Forelimb muscle (tissue), 1 donor: ENCODE results near the gene MLIP. TPM values are rescaled to one million over a fixed set of nuclear protein-coding genes. Genes with fewer than 3 reads are reported as not detected.

Source experiments
- DNase-seq: peaks from one replicate; pipeline ENCODE4 v3.0.0-alpha.2; 2013; ENCODE audit warnings: low read depth
- polyA plus RNA-seq: library from polyadenylated mRNA; unstranded; fragments of 120-200 nt; gene quantifications from one replicate; pipeline ENCODE4 v1.2.1, GENCODE V29; 2013; ENCODE audit not compliant: insufficient read length

MLIP gene
- polyA plus RNA-seq, 1 donor, result 69.5 TPM

DNA sequence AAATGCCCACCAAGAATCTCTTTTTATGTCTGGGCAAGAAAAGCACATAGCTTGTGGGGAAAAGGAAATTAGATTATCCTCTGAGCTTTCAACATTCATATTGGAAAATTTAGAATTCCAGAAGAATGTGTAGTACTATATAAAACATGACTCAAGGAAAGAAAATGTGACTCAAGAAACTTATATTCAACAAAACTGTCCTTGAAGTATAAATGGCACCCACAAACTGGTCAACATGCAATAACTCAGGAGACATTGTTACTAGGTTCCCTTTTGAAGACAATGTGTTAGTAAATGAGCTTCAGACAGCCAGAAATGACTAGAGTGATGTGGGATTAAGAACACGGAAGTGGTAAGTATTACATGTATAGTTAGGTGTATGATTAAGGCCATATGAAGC is 170.9 kb downstream of the MLIP start:
- no peak for DNase-seq

DNA sequence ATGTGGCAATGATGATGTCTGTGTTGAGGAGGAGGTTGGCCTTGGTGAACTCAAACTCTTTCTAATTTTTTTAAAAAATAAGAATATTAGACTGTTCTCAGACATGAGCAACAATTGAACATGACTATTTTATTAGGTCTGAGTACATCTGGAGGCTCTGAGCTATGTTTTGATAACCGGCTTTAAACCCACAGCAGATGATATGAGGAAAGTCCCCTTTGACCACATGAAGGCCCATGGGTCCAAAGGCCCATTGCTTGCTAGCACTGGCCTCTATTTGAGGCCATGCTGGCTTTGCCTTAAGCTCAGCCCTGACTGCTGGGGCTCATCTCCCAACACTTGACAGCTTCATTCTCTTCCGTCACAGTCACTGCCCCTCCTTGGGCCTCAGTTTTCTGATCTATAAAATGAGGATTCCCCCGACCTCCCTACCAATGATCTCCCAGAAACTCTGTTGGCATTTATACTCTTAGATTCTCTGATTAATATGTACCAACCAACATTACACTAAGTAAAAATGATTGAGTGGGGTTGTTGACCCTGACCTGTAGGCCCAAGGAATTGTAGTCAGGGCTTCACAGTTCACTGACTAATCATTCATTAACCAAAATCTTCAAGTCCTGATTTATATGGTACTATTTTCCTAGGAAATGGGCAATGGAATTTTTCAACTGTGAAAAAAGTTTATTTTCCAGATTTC is 173.1 kb downstream of the MLIP start:
- no peak for DNase-seq

DNA sequence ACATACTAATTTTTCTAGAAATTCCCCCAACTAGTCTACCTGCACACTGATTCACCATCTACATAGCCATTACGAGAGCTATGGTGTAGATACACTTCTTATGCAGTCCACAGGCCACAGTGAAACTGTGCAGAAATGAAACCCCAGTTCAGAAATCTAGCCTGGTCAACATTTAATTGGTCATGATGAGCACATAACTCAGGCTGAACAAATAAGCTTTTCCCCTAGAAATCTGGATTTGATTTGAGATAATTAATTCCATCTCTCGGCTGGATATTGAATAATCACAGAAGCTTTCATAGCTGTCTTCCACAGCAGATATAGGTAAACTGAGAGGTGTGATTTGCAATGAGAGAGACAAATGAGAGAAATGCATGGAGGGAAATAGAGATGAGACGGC is 174.4 kb downstream of the MLIP start:
- DNase-seq, result no peak

GRCh38 chr6:54286141-54286540 is 174.9 kb downstream of the MLIP start:
- no peak for DNase-seq

DNA sequence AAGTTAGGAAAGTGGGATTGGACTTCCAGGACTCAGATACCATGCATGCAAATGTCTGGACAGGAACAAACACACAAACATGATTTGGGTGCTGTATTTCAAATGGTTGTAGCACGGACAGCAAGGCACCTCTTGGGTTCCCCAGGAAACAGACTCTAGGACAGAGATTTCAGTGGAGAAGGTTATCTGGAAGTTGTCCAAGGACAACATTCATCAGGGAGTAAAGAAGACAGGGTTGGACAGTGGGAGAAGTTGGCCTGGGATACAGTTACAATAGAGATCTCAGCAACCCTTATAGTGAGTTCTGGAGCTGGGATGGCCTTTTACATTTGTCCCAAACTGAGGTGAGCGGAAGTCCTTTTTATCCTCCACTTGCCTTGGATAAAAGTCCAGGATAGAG is 177.2 kb downstream of the MLIP start:
- DNase-seq, result no peak

GRCh38 chr6:54289426-54289825 is 178.2 kb downstream of the MLIP start:
- DNase-seq, result no peak

- no peak for DNase-seq
Observed at GRCh38 chr6:54291146-54291545, 179.9 kb downstream of the MLIP start.

DNA sequence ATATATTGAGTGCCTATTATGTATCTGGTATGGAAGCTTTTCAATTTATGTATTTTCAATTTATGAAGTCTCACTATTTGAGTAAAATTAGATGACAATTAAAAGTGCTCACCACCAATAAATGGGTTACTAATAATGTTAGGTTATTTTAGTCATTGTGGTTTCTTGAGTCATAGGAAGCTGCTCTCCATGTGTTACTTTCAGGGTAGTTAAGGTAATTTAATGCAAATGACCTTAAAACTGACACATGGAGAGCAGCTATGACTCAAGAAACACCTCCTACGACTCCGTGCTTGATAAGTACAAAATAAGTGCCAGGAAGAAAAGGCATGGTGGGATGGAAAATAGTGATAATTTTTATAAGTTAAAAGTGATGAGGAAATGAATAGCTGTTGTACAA is 180.5 kb downstream of the MLIP start:
- no peak for DNase-seq

DNA sequence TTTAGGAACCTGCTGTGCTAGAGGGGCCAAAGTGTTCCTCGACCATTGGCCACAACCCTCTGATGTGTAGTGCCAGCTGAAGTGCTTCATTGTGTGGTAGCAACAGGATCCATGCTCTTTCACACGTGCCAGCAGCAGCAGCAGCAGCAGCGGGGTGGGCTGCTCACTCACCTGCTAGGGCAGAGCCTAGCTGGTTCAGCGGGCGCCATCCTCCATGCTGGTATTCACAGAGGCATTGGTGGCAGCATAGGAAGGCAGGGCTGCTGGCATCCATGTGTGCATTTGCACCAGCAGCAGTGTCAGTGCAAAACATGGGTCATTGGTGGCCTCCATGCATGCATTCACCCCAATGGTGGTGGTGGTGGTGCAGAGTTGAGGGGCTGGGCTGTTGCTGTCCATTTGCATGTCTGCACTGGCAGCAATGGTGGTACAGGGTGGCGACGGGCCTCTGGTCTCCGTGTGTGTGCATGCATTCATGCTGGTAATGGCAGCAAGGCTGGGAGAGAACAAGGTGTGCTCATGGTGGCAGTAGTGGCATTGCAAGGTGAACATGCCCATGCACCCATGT is 183.8 kb downstream of the MLIP start:
- DNase-seq, result no peak

- no peak for DNase-seq
Observed at GRCh38 chr6:54299542-54300269, 188.5 kb downstream of the MLIP start.

GRCh38 chr6:54301770-54302169 is 190.5 kb downstream of the MLIP start:
- no peak for DNase-seq

GRCh38 chr6:54307439-54307910 is 196.2 kb downstream of the MLIP start:
- DNase-seq, result no peak

- DNase-seq, result no peak
Observed at GRCh38 chr6:54308289-54308985, 197.2 kb downstream of the MLIP start, which contains the start of gene TINAG. TINAG (plus strand) TSS chr6:54308441; CDS start chr6:54308551, 110 bp downstream.

DNA sequence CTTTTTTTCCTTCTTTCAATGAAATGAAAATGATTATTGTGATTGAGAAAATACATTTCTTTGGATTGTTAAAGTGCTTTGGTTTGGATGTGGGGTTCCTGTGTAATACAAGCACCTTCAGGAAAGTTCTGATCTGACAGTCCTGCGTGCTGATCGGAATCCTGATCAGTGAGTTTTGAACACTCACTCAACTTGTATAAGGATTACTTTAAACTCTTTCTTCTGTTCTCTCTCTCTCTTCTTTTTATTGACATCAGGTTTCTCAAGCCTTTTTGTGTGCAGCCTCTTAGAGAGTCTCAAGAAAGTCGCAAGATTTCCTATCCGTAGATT is 197.7 kb downstream of the MLIP start:
- no peak for DNase-seq

DNA sequence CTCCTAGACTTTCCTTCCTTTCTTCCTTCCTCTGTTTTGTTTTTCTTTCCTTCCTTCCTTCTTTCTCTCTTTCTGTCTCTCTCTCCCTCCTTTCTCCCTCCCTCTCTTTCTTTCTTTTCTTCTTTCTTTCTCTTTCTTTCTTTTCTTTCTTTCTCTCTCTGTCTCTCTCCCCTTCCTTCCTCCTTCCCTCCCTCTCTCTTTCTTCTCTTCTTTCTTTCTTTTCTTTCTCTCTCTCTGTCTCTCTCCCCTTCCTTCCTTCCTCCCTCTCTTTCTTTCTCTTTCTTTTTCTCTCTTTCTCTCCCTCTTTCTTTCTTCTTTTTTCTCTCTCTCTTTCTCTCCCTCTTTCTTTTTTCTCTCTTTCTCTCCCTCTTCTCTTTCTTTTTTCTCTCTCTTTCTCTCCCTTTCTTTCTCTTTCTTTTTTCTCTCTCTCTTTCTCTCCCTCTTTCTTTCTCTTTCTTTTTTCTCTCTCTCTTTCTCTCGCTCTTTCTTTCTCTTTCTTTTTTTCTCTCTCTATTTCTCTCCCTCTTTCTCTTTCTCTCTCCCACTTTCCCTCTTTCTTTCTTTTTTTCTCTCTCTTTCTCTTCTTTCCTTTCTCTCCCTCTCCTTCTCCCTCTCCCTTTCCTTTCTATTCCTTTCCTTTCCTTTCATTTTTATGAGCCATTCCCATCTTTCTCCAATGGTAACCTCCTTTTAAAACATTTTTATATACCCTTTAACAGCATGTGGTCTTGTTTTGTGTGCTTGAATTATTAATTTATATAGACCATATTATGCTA is 199.3 kb downstream of the MLIP start:
- no peak for DNase-seq

DNA sequence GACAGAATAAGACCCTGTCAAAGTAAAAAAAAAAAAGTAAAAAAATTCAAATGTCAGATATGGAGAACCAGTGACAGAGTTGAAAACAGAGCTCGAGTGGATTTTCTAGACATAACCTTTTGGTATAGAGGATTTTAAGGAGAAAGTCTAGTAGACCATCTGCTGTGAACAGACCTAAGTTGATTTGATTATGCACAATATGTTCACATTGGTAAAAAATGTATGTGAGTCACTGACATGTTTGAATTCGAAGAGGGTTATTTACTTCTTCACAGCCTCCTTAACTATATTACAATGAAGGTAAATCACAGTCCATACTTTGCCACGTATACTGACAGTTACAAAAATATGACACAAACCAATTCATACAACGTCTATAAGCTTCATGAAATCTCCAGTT is 204.4 kb downstream of the MLIP start:
- DNase-seq, result no peak

Other genes starting within 250 kb of the MLIP start
- not detected for gene TINAG, start 197.0 kb downstream of the MLIP start, polyA plus RNA-seq